NCI-H146 (cell line): ENCODE results near the gene THRSP.
A peak's percentile ranks its signal among the peaks of the same experiment; 100 is the strongest.
"Not testable (repeated sequence)": the region's sequence is repeated elsewhere in the genome, so short reads cannot be mapped to it uniquely, and the experiment has no call there.

Source experiments
- DNase-seq: peaks from one replicate; lab custom pipeline; 2025; lab: John Stamatoyannopoulos, UW

THRSP gene

GRCh38 chr11:78066471-78066870, 2.8 kb downstream of the THRSP start:
- DNase-seq, result no peak

- DNase-seq, result no peak
Observed at GRCh38 chr11:78067704-78068103, 4.0 kb downstream of the THRSP start.

GRCh38 chr11:78069465-78069864, 5.8 kb downstream of the THRSP start:
- DNase-seq, result no peak

DNA sequence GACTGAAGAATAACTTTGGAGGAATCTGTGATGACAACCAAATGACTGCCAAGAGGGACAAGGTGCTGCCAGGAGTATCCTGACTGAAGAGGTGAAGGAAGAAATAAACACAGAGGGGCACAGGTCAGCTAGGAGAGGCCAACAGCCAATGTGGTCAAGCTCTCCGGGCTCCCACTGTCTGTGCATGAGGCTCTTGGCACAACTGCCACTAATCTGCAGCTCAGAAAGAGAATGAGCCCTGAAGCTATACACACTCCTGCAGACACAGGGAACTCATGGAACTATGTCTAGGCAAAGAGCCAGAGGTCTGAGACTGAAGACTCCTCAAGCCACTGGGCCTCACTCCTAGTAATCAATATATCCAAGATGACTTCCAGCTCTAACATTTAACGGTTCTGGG, 7.0 kb downstream of the THRSP start:
- no peak for DNase-seq

DNA sequence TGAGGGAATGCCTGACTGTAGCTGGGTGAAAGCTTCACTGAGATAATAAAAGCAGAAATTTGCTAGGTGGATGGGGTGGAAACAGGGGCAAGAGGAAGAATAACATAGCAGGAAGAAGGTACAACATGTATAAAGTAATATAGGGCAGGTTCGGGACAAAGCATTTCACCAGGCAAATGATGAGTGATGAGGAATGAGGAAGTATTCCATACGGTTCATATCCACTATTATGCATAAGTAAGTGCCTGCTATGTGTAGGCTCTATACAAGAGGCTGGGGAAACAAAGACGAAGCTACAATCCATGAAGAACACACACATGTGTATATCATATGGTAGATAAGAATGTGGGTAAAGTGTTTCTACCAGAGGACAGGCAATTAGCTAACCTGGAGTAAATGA, 8.1 kb downstream of the THRSP start:
- no peak for DNase-seq

DNA sequence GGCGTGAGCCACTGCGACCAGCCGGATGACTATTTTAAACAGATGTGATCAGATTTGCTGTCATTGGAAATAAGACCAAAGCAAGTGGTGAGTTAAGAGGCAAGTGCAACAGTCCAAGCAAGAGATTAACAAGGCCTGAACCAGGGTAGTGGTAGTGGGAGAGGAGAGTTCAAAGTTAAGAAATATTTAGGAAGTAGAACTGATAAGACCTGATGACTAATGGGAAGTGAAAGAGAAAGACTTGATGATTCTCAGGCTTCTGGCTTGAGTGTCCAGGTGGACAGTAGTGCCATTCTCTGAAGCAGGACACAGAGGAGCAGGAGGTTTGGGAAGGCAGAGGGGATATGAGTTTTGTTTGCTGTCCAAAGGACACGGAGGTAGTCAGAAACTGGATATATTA, 8.8 kb downstream of the THRSP start:
- DNase-seq, result no peak

GRCh38 chr11:78074756-78075155, 11.1 kb downstream of the THRSP start:
- peak; percentile 87 for DNase-seq

DNA sequence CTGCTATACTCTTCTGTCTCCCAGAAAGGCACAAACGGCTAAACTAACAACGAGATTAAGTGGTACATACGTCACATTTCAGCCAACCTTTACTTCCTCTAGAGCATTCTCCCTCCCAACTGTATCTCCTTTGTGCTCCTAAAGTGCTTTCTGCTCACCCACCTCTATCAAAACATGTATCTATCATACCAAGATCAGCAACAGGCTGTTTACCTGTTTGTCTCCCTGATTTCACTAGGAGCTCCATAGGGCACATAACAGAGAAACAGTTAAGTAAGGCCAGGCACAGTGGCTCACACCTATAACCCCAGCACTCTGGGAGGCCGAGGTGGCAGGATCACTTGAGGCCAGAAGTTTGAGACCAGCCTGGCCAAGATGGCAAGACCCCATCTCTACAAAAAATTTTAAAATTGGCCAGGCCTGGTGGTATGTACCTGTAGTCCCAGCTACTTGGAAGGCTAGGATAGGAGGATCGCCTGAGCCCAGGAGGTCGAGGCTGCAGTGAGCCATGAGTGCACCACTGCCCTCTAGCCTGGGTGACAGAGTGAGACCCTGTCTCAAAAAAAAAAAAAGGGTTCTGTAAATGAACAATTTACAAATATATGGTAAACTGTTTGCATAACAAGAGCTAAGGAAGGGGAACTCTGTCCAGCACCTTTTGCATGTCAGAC, 13.2 kb downstream of the THRSP start:
- DNase-seq, result no peak

DNA sequence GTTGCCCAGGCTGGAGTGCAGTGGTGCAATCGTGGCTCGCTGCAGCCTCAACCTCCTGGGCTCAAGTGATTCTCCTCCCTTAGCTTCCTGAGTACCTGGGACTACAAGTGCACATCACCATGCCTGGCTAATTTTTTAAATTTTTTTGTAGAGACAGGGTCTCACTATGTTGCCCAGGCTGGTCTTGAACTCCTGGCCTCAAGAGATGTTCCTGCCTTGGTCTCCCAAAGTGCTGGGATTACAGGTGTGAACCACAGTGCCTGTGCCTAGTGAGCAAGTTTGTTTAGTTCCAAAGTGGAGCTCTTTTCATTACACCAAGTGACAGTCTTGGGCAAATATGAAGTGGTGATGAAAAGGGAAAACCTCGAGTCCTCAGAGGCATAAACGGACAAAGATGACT, 13.9 kb downstream of the THRSP start:
- not testable (repeated sequence) for DNase-seq

DNA sequence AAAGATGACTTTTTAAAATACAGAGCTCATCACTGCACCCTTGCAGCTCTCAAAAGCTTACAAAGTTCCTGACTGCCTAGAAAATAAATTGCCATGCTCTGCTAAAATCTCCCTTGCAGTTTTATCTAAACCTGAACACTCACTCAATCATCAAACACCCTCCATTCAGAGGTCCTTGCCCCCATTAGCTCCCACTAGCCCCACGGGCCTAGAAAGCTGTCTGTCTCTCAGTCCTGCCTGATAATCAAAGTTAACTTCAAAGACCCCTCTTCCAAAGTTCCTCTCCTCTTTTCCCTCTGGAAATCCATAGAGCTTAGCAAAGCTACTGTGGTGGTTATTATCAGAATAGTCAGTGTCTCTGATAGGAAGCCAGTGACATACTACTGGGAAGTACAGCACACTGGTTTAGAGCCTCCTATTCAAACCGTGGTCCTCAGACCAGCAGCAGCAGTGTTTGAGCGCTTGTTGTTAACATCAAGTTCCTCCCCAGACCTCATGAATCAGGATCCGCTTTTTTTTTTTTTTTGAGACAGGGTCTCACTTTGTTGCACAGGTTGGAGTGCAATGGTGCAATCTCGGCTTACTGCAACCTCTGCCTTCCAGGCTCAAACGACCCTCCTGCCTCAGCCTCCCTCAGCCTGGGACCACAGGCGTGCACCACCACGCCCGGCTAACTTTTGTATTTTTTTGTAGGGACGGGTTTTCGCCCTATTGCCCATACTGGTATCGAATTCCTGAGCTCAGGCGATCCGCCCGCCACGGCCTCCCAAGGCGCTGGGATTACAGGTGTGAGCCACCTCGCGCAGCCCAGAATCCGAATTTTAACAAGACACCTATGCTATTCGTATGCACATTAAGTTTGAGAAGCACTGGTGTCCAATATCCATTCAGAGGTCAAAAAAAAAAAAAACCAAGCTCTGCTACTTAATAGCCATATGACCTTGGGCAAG, 14.8 kb downstream of the THRSP start:
- DNase-seq, result no peak

- peak; percentile 84 for DNase-seq
Observed at GRCh38 chr11:78079232-78080083, 15.8 kb downstream of the THRSP start, which contains the start of gene NDUFC2. TSS of gene NDUFC2 (minus strand) at chr11:78079862. CDS start at chr11:78079744, 118 bp downstream.

GRCh38 chr11:78080084-78080817, 16.6 kb downstream of the THRSP start:
- peak; percentile 23 for DNase-seq

DNA sequence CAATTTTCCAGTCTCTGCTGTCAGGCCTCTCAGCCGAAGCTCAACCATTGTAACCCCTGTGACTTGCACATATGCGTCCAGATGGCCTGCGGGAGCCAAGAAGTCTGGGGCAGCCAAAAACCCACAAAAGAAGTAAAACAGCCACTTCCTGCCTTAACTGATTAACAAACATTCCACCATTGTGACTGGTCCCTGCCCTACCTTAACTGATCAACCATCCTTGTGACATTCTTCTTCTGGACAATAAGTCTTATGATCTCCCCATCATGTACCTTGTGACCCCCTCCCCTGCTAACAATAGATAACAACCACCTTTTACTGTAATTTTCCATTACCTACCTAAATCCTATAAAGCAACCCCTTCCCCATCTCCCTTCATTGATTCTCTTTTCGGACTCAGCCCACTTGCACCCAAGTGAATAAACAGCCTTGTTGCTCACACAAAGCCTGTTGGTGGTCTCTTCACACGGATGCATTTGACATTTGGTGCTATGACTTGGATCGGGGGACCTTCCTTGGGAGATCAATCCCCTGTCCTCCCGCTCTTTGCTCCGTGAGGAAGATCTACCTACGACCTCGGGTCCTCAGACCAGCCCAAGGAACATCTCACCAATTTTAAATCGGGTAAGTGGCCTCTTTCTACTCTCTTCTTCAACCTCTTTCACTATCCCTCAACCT, 17.3 kb downstream of the THRSP start:
- DNase-seq, result no peak

- no peak for DNase-seq
Observed at GRCh38 chr11:78081583-78081982, 17.9 kb downstream of the THRSP start.

DNA sequence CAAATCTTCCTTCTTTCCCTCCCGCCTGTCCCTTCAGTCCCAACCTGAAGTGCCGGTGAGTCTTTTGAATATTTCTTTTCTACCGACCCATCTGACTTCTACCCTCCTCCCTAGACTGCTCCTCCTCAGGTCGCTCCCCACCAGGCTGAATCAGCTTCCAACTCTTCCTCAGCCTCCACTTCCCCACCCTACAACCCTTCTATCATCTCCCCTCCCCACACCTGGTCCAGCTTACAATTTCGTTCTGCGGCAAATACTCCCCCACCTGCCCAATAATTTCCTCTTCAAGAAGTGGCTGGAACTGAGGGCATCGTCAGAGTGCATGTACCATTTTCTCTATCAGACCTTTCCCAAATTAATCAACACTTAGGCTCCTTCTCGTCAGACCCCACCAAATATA, 18.5 kb downstream of the THRSP start:
- no peak for DNase-seq

DNA sequence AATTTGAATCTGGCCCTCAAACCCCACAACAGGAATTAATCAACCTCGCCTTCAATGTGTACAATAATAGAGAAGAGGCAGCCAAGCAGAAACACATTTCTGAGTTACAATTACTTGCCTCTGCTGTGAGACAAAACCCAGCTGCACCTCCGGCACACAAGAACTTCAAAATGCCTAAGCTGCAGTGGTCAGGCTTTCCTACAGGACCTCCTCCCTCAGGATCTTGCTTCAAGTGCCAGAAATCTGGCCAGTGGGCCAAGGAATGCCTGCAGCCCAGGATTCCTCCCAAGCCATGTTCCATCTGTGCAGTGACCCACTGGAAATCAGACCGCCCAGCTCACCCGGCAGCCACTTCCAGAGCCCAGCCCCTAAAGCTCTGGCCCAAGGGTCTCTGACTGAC, 19.4 kb downstream of the THRSP start:
- no peak for DNase-seq

DNA sequence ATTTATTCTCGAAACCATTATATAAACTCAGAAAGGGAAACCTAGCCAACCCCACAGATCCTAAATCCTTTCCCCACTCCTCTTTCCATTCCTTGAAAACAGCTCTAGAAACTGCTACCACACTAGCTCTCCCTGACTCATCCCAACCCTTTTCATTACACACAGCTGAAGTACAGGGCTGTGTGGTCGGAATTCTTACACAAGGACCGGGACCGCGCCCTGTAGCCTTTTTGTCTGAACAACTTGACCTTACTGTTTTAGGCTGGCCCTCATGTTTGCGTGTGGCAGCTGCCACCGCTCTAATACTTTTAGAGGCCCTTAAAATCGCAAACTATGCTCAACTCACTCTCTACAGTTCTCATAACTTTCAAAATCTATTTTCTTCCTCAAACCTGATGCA, 20.8 kb downstream of the THRSP start:
- DNase-seq, result not testable (repeated sequence)

GRCh38 chr11:78085972-78086371, 22.3 kb downstream of the THRSP start:
- DNase-seq, result peak; percentile 61

- DNase-seq, result peak; percentile 8
Observed at GRCh38 chr11:78086521-78087074, 22.9 kb downstream of the THRSP start.

GRCh38 chr11:78094250-78094649, 30.6 kb downstream of the THRSP start:
- no peak for DNase-seq
